ENCODE results near the gene MUC15.

MUC15 gene

GRCh38 chr11:26573896-26574295 lies 1.8 kb upstream of the MUC15 start:
- DNase-seq, result no peak

- DNase-seq, result no peak
These were observed 823 bp upstream of the MUC15 start for GRCh38 chr11:26572770-26573402.

- DNase-seq, result no peak
These were observed 2.4 kb downstream of the MUC15 start for GRCh38 chr11:26569646-26570045.

GRCh38 chr11:26558190-26558589 lies 13.9 kb downstream of the MUC15 start:
- no peak for DNase-seq

- DNase-seq, result no peak
These were observed 14.4 kb downstream of the MUC15 start for GRCh38 chr11:26557666-26558065.

GRCh38 chr11:26556582-26556981 lies 15.5 kb downstream of the MUC15 start:
- no peak for DNase-seq

GRCh38 chr11:26554455-26554854 lies 17.6 kb downstream of the MUC15 start:
- DNase-seq, result no peak

- DNase-seq, result no peak
These were observed 18.9 kb downstream of the MUC15 start for GRCh38 chr11:26553182-26553581.

- no peak for DNase-seq
These were observed 20.8 kb downstream of the MUC15 start for GRCh38 chr11:26551186-26551801.

GRCh38 chr11:26550022-26550421 lies 22.0 kb downstream of the MUC15 start:
- DNase-seq, result no peak

GRCh38 chr11:26549176-26549575 lies 22.9 kb downstream of the MUC15 start:
- DNase-seq, result no peak

GRCh38 chr11:26541870-26542269 lies 30.2 kb downstream of the MUC15 start:
- DNase-seq, result no peak

GRCh38 chr11:26539517-26539916 lies 32.5 kb downstream of the MUC15 start:
- DNase-seq, result no peak

GRCh38 chr11:26537341-26537740 lies 34.7 kb downstream of the MUC15 start:
- DNase-seq, result no peak

- DNase-seq, result no peak
These were observed 44.4 kb downstream of the MUC15 start for GRCh38 chr11:26527685-26528084.

- no peak for DNase-seq
These were observed 49.0 kb downstream of the MUC15 start for GRCh38 chr11:26522912-26523610.

- no peak for DNase-seq
These were observed 52.6 kb downstream of the MUC15 start for GRCh38 chr11:26519469-26519868.

- DNase-seq, result no peak
These were observed 59.9 kb downstream of the MUC15 start for GRCh38 chr11:26512196-26512595.

- no peak for DNase-seq
These were observed 61.3 kb downstream of the MUC15 start for GRCh38 chr11:26510756-26511155.

GRCh38 chr11:26510164-26510563 lies 61.9 kb downstream of the MUC15 start:
- DNase-seq, result no peak

Data from amniotic stem cell (primary cell).